SHP77 (cell line): ENCODE results near the gene CDC23.
A peak's percentile ranks its signal among the peaks of the same experiment; 100 is the strongest.

Source experiments
- DNase-seq, 2 experiments: peaks; one replicate each; lab custom pipeline; 2025; lab: John Stamatoyannopoulos, UW

The CDC23 gene

GRCh38 chr5:138140268-138140667 is 72.9 kb downstream of the CDC23 start:
- no peak for DNase-seq

- no peak for DNase-seq
These were observed 73.4 kb downstream of the CDC23 start for GRCh38 chr5:138139781-138140090.

GRCh38 chr5:138138949-138139780 is 74.0 kb downstream of the CDC23 start, which contains the start of gene NME5:
TSS of gene NME5 (minus strand) at chr5:138139428. CDS start at chr5:138138780, 648 bp downstream.
- peak; percentile 68 to 86 for DNase-seq
